Measurements from ENCODE around the gene SND1.

- TF ChIP-seq CTCF (IDR thresholded peaks at IDR 0.05): no peak
- TF ChIP-seq EZH2 (IDR thresholded peaks at IDR 0.05; ENCODE audit: borderline replicate concordance, insufficient read depth, low read depth, low read length, poor library complexity, severe bottlenecking): no peak
Measured at GRCh38 chr7:127675721-127676120, 23.7 kb downstream of the SND1 start.

Measured in B cell (primary cell).